ENCODE data around the gene BAIAP2L2. TPM values are rescaled to one million over a fixed set of nuclear protein-coding genes. Genes with fewer than 3 reads are reported as not detected.
"Not testable (repeated sequence)": the region's sequence is repeated elsewhere in the genome, so short reads cannot be mapped to it uniquely, and the experiment has no call there.

BAIAP2L2 gene
- total and polyA plus RNA-seq, 3 donors from 2014 or later, result 6.6 to 10.0 (median 8.8) TPM

DNA sequence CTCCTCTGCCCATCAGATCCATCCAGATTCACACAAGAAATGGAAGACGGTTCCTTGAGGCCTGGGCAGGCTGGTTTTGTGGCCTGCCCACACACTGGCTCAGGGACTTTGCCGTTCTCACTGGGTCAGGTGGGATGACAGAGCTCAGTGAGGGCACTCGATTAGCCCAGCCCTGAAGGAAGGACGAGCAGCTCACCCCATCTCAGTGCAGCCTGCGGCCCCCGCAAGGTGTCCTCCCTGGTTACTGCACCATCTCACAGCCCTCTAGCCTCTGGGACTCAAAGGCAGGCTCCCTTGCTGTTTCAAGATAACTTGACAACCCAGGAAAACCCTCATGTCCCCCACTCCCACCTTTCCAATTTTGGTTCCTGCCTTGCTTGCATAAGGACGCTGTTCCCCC lies 30.7 kb downstream of the BAIAP2L2 start:
- Histone ChIP-seq H3K9me3 (no peaks in the 10 kb centered on the region), H3K36me3 (ENCODE audit: low read depth, missing control alignments) (no peaks in the 10 kb centered on the region), H3K27ac (no peak overlapping the region), H3K4me1 (peaks cover 31% of the 10 kb centered on the region), H3K27me3 (no peaks in the 10 kb centered on the region), H3K4me3 (no peak overlapping the region)
- TF ChIP-seq, protein P1, sequence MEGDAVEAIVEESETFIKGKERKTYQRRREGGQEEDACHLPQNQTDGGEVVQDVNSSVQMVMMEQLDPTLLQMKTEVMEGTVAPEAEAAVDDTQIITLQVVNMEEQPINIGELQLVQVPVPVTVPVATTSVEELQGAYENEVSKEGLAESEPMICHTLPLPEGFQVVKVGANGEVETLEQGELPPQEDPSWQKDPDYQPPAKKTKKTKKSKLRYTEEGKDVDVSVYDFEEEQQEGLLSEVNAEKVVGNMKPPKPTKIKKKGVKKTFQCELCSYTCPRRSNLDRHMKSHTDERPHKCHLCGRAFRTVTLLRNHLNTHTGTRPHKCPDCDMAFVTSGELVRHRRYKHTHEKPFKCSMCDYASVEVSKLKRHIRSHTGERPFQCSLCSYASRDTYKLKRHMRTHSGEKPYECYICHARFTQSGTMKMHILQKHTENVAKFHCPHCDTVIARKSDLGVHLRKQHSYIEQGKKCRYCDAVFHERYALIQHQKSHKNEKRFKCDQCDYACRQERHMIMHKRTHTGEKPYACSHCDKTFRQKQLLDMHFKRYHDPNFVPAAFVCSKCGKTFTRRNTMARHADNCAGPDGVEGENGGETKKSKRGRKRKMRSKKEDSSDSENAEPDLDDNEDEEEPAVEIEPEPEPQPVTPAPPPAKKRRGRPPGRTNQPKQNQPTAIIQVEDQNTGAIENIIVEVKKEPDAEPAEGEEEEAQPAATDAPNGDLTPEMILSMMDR (IDR thresholded peaks at IDR 0.05), result no peak
- TF ChIP-seq POLR2A (IDR thresholded peaks at IDR 0.05), result no peak
- DNase-seq, result no peak
- intact Hi-C loops (cut with DNase I; ENCODE audit: low total_unique reads), result no loop called here
- 91 to 94% methylated on average over 4 to 7 of the region's 7 CpGs for WGBS, 2 donors

DNA sequence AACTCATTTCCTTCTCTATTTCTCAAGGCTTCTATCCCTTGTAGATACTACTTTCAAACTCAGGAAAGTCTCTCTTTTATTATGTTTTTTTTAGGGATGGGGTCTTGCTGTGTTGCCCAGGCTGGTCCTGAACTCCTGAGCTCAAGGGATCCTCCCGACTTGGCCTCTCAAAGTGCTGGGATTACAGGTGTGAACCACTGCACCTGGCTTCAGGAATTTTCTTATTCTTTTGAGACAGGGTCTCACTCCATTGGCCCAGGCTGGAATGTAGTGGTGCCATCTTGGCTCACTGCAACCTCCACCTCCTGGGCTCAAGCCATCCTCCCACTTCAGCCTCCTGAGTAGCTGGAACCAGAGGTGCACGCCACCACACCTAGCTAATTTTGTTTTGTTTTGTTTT lies 31.3 kb downstream of the BAIAP2L2 start:
- H3K27ac ChIP-seq; H3K4me3 ChIP-seq; DNase-seq; H3K27me3 ChIP-seq; H3K36me3 ChIP-seq (ENCODE audit: low read depth, missing control alignments); H3K9me3 ChIP-seq; intact Hi-C loops (cut with DNase I; ENCODE audit: low total_unique reads): not testable (repeated sequence)
- 98 to 100% methylated on average over 2 of the region's 2 CpGs for WGBS, 2 donors
- peaks cover 32% of the 10 kb centered on the region for H3K4me1 ChIP-seq

DNA sequence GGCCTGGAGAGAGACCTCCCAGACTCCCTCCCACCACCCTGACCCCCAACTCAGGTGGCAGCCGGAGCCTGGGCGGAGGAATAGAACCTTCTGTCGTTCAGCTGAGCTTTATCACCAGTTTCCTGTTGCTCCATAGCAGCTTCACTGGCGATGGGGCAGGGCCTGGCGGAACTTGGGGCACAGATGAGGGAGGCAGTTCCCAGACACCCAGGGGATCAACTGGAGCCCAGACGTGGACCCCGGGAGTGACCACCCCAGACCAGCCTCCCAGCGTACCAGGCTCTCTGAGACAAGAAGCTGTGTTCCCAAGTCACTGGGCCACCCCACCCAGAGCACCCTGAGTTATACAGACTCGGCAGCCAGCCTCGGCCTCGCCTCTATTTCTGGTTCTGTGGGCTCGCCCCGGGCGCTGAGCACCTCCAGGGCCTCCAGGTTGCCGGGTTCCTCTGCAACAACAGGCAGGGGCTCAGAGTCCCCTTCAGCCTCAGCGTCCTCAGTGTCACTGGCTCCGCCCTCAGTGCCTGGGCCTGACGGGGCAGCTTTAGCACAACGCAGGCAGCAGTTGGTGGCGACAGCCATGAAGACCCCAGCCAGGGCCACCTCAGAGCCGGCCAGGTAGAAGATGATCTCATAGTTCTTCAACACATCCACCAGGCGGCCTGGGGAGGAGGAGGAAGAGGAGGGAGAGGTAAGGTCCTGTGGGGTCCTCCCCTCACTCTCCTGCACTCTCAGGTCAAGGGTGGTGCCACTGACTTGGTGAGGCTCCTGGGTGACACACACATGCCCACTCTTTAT lies 32.2 kb downstream of the BAIAP2L2 start:
- intact Hi-C loops (cut with DNase I; ENCODE audit: low total_unique reads), result no loop called here
- no peak overlapping the region for H3K27ac ChIP-seq
- no peak for DNase-seq

DNA sequence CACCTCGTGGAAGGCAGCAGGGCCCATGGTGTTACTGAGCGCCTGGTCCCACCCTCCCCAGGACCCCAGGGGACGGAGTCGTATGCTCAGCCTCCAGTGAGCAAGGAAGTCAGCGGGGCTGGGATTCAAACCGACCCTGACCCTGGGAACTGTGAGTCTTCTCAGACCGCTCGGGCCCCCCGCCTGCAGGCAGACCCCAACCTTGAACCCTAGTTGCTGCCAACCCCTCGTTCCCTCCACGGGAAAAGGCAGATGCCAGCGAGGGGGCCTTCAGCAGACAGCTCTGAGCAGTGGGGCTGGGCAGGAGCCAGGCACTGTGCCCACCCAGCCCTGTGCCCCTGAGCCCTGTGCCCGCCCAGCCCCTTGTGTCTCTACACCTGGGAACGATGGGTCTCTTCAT lies 32.9 kb downstream of the BAIAP2L2 start:
- no peaks in the 10 kb centered on the region for H3K9me3 ChIP-seq
- H3K4me1 ChIP-seq, result peaks cover 31% of the 10 kb centered on the region
- intact Hi-C loops (cut with DNase I; ENCODE audit: low total_unique reads), result no loop called here
- TF ChIP-seq POLR2A (IDR thresholded peaks at IDR 0.05), result no peak
- TF ChIP-seq, protein P1 (IDR thresholded peaks at IDR 0.05), result no peak
- no peak overlapping the region for H3K4me3 ChIP-seq
- H3K27ac ChIP-seq, result no peak overlapping the region
- no peaks in the 10 kb centered on the region for H3K27me3 ChIP-seq
- WGBS, 2 donors, result 63 to 79% methylated on average over 6 to 14 of the region's 14 CpGs
- H3K36me3 ChIP-seq (ENCODE audit: low read depth, missing control alignments), result no peaks in the 10 kb centered on the region
- no peak for DNase-seq

More for the DNA sequence above, 32.2 kb downstream of the BAIAP2L2 start:
- TF ChIP-seq POLR2A (IDR thresholded peaks at IDR 0.05), result no peak
- TF ChIP-seq, protein P1 (IDR thresholded peaks at IDR 0.05), result no peak
- Histone ChIP-seq H3K9me3 (no peaks in the 10 kb centered on the region), H3K4me1 (peaks cover 32% of the 10 kb centered on the region), H3K27me3 (no peaks in the 10 kb centered on the region), H3K4me3 (no peak overlapping the region), H3K36me3 (ENCODE audit: low read depth, missing control alignments) (no peaks in the 10 kb centered on the region)
- 75 to 91% methylated on average over 3 to 22 of the region's 22 CpGs for WGBS, 2 donors

DNA sequence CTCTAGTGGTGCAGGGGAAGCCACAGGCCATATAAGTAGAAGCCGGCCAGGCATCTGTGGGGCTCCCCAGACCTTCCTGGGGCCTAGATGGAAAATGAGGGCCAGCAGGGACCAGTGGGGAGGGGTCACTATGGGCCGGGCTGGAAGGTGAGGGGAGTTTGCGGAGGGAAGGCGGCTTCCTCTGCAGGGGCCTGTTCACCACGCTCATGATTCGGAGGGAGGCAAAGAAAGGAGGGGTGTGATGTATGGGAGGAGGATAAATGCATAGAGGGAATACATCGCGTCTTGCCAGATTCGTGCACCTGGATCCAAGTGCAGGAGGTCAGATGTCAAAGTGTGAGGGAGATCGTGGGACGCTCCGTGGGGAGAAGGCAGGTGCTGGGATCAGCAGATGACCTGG lies 33.4 kb downstream of the BAIAP2L2 start:
- intact Hi-C loops (cut with DNase I; ENCODE audit: low total_unique reads), result no loop called here
- H3K36me3 ChIP-seq (ENCODE audit: low read depth, missing control alignments), result no peaks in the 10 kb centered on the region
- no peak overlapping the region for H3K27ac ChIP-seq
- 90 to 91% methylated on average over 12 of the region's 12 CpGs for WGBS, 2 donors
- no peak for TF ChIP-seq POLR2A (IDR thresholded peaks at IDR 0.05)
- TF ChIP-seq, protein P1 (IDR thresholded peaks at IDR 0.05), result no peak
- DNase-seq, result no peak
- no peaks in the 10 kb centered on the region for H3K9me3 ChIP-seq
- H3K27me3 ChIP-seq, result no peaks in the 10 kb centered on the region
- peaks cover 26% of the 10 kb centered on the region for H3K4me1 ChIP-seq
- no peak overlapping the region for H3K4me3 ChIP-seq

Data from testis (tissue), 3 donors.